Epithelial cell of esophagus (primary cell): ENCODE data around the gene DISP2.

Experiments
- DNase-seq: peaks from one replicate; pipeline ENCODE4 v3.0.0; 2010; ENCODE audit warnings: low read depth
- H3K4me3 ChIP-seq: 2 replicates; pipeline ENCODE4 v1.5.1; 2011; ENCODE audit warnings: mild to moderate bottlenecking, low read length, control low read depth
- TF ChIP-seq, protein P1 (sequence below): IDR thresholded peaks from 2 replicates; pipeline ENCODE4 v1.5.1; 2011; ENCODE audit warnings: low read depth, mild to moderate bottlenecking, low read length, control low read depth, inconsistent platforms; ENCODE audit not compliant: insufficient read depth; ENCODE audit errors: missing control alignments

The DISP2 gene

DNA sequence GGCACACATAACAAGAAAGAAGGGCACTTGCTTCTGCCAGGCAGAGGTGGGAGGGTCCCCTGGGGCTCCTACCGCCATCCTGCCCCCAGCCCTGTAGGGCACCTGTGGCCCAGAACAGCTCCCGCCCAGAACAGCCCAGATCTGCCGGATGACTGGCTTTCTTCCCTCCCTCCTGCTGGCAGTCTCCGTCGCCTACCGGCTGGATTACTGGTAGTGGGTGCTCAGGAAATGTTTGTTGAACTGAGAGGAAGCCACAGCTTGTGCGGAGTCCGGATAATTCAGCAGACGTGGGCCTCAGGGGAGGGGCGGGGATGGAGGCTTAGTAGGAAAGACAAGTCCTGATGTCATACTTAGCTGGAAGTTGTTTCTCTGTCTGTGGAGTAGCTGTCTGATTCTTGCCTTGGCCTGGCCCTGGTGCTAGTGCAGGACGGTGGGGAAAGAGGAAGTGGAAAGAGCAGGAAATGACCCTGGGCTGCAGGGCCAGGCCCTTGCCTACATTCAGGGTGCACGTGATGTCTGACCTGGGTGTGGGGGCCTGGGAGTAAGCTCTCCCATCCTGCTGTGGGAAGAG lies 24.0 kb upstream of the DISP2 start:
- no peak overlapping the region for H3K4me3 ChIP-seq
- TF ChIP-seq, protein P1, sequence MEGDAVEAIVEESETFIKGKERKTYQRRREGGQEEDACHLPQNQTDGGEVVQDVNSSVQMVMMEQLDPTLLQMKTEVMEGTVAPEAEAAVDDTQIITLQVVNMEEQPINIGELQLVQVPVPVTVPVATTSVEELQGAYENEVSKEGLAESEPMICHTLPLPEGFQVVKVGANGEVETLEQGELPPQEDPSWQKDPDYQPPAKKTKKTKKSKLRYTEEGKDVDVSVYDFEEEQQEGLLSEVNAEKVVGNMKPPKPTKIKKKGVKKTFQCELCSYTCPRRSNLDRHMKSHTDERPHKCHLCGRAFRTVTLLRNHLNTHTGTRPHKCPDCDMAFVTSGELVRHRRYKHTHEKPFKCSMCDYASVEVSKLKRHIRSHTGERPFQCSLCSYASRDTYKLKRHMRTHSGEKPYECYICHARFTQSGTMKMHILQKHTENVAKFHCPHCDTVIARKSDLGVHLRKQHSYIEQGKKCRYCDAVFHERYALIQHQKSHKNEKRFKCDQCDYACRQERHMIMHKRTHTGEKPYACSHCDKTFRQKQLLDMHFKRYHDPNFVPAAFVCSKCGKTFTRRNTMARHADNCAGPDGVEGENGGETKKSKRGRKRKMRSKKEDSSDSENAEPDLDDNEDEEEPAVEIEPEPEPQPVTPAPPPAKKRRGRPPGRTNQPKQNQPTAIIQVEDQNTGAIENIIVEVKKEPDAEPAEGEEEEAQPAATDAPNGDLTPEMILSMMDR, result no peak
- peak; percentile 72 for DNase-seq

DNA sequence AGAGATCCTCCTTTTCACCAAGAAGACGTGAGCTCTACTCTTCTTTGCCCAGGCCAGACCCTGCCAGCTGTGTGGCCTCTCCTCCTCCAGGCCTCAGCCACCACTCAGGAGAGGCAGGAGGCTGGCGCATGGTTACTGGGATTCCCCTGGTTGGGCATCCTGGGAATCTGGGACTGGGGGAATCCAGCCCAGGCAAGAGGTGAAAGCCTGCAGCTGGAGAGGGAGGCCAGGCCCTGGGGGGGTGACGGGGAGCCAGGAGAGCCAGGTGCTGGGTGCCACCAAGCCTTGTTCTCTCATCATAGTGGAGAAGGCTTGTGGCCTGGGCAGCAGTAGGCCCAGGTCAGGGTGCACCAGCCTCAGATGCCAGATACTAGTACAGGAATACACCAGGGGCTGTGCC lies 23.5 kb upstream of the DISP2 start:
- TF ChIP-seq, protein P1, result no peak
- no peak overlapping the region for H3K4me3 ChIP-seq
- no peak for DNase-seq

DNA sequence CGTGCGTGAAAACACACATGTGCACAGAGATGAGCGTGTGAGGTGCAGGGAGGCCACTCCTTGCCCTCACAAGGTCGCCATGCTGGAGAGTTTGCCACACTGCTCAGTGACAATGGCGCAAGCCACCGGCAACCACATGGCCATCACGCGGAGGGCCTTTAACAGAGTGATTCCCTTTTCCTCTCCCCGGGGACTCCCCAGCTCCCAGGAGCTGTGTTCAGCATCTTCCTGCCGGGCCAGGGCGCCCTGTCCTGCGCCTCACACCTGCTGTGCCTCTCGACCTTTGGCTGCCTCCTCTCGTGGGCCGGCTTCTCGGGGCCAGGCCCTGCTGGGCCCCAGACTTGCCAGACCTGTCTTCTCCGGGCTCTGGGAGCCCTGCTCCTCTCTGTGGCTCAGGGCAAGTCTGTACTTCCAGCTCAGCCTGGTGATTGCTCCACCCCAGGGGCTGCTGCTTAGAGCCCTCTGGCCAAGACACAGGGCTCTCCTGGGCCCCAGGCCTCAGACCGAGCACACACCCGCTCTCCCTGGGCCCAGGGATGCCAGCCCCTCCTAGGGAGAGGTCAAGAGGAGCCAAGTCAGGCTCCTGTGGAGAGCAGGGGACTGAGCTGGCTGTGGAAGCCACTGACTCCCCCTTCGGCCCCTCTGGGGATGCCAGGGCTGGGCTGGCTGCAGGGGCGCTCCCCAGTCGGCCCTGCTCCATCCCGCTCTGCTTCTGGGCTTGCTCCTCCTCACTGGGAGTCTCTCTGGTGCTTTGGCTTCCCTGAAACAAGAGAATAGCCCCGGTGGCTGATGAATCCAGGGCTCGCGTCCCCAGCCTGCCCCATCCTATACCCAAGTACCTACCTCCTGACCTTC lies 22.9 kb upstream of the DISP2 start:
- TF ChIP-seq, protein P1, result no peak
- peak; percentile 50 for DNase-seq
- H3K4me3 ChIP-seq, result no peak overlapping the region

DNA sequence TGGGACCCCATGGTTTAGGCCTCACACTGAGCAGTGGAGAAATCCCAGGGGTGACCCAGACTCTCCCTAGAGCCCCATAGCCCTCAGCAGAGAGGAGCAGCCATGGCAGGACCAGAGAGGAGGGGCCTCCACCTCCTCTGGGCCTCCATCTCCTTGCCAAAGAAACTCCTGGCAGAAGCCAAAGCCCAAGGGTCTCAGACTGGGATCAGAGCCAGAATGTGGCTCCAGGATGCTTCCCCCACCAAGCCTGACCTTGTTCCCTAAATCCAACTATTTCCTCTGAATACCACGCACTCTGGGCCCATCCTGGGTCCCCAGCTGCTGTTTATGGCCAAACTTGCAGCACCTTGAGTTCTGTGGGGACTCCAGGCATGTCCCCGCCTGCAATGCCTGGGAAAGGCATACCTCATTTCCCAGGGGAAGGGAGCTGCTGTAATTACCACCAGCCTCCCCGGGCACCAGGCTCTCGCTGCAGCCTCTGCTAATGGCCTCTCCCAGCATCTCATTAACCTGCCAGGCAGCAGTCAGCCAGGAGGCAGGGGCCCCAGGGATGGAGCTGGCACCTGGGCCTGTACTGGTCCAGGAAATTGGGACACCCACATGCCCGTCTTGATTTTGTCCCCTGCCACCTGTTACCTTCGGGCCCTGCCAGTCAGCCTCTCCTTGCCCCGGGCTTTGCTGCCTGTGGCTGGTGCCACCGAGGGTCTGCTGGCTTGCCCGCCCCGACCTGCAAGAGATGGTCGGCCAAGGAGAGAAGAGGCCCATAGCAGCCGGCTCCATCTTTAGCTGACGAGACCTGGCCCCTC lies 21.9 kb upstream of the DISP2 start:
- no peak overlapping the region for H3K4me3 ChIP-seq
- TF ChIP-seq, protein P1, result no peak
- DNase-seq, result no peak

DNA sequence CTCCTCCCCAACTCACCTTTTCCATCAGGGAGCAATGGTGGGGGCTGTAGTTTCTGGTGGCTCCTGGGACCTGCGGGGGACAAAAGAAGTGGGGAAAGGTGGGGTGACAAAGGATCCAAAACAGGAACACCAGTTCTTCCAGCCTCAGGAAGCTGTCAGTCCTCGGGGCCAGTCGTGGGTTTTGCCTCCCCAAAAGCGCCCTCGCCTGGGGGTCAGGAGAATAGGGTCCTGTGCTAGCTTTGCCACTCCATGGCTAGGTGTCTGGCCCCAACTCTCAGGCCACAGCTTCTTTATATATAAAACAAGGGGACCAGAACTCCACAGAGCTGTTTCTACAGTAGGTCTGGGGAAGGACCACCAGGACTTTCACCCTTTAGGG lies 21.3 kb upstream of the DISP2 start:
- H3K4me3 ChIP-seq, result no peak overlapping the region
- no peak for DNase-seq
- TF ChIP-seq, protein P1, result no peak

DNA sequence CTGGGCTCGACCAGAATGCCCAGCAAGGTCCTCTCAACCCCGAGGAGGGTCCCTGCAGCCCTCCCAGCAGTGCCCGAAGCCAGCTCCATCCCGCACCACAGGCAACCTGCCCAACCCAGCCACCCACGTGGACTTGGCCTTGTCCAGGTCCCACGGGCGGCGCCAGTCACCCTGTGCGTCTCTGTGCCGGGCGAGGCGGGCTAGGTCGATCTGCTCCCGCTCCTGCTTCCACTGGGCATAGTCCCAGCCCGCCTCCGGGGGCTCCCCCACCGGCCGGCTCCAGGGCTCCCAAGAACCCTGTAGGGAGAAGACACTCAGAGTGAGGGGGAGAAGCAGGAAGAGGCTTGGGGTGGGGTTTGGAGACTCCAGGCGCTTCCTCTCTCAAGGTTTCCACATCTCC lies 20.4 kb upstream of the DISP2 start:
- DNase-seq, result no peak
- TF ChIP-seq, protein P1, result no peak
- H3K4me3 ChIP-seq, result no peak overlapping the region
